Fibroblast of the conjunctiva (primary cell): ENCODE results near the gene SRP68.
A peak's percentile ranks its signal among the peaks of the same experiment; 100 is the strongest.

Experiments used
- DNase-seq: peaks from one replicate; pipeline ENCODE4 v3.0.0-alpha.2; 2010; ENCODE audit warnings: low read depth

Gene SRP68

GRCh38 chr17:76072148-76072858, at the start of gene SRP68:
Gene SRP68 (minus strand): TSS chr17:76072517. CDS start chr17:76072491, 26 bp downstream.
- peak; percentile 84 for DNase-seq

DNA sequence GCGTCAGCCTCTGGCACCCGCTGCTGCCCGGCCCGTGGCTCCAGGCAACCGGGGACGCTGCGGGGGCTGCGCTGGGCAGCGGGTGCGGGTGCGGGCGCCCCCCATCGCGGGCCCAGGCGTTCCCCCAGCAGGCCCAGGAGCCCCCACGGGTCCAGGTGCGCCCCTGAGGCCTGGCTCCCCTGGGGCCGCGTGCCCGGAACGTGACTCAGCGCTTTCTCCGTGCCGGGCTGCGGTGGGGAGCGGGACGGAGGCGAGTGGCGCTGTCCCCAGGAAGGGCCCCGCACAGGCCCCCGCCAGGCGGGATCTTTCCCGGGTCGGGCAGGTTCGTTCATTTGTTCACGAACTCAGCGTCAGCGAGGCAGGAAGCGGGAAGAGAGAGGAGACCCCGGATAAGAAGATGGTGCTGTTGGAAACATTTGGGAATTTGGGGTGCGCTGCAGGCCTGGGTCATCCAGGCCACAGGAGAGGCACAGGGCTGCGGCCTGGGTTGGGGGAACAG, 49.7 kb upstream of the SRP68 start:
- no peak for DNase-seq

GRCh38 chr17:76120658-76121008, 48.3 kb upstream of the SRP68 start:
- no peak for DNase-seq

DNA sequence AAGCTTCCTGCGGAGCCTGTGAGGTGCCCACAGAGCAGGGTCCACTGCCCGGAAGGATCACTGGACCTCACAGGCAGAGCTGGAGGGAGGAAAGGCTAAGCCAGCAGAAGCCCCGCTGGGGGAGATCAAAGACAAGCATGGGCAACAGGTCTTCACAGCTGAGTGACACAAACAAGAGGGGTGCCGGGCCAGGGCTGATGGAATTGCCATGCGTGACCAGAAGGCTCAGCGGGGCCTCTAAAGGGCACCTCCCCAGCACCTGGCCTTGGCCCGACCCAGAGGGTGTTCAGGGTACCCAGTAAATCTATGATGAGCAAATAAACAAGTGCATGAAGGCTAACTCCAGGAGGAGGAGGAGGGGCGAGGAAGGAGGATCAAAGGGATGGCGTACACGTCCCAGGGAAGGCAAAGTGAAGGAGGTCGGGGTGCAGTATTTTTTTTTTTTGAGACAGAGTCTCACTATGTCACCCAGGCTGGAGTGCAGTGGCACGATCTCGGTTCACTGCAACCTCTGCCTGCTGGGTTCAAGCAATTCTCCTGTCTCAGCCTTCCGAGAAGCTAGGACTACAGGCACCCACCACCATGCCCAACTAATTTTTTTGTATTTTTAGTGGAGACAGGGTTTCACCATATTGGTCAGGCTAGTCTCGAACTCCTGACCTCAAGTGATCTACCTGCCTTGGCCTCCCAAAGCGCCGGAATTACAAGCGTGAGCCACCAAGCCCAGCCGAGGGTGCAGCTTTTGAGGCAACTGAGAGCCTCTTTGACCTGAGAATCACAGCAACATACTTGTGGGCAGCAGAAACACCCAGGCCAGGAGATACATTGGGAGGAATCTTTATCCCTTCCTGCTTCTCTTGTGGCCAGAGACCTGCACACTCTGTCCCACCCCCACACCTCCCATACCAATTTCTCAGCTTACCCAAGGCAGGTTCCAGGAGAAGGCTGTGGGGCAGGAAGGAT, 47.4 kb upstream of the SRP68 start:
- DNase-seq, result no peak

DNA sequence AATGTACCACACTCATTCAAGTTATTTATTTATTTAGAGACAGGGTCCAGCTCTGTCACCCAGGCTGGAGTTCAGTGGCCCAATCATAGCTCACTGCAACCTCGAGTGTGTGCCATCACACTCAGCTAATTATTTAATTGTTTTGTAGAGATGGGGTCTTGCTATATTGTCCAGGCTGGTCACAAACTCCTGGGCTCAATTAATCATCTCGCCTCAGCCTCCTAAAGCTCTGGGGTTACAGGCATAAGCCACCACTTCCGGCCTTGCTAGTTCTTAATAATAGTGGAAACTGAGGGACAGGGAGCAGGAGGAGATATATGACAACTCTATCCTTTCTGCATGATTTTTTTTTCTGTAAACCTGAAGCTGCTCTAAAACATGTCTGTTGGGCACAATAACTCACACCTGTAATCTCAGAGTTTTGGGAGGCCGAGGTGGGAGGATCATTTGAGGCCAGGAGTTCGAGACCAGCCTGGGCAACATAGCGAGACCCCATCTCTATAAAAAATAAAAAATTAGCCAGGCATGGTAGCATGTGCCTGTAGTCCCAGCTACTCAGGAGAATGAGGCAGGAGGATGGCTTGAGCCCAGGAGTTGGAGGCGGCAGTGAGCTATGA, 42.9 kb upstream of the SRP68 start:
- DNase-seq, result no peak

- no peak for DNase-seq
These were observed 39.6 kb upstream of the SRP68 start for GRCh38 chr17:76111956-76112355.

GRCh38 chr17:76107509-76107908, 35.2 kb upstream of the SRP68 start:
- DNase-seq, result no peak

DNA sequence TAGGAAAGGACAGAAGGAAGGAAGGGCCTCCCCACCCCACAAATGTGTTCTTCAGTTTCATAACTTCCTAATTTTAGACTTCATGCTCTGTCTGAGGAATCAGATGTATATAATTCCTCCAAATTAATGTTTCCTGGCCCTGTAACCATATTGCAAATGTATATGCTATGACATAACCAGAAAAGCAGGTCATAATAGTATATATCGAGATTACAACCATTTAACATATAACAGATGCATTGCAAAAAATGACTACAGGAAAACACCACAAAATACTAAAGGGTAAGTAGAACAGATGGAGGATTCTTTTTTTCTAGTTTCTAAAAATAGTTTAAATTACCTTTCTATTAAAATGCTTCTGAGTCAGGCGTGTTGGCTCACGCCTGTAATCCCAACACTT, 34.4 kb upstream of the SRP68 start:
- no peak for DNase-seq

DNA sequence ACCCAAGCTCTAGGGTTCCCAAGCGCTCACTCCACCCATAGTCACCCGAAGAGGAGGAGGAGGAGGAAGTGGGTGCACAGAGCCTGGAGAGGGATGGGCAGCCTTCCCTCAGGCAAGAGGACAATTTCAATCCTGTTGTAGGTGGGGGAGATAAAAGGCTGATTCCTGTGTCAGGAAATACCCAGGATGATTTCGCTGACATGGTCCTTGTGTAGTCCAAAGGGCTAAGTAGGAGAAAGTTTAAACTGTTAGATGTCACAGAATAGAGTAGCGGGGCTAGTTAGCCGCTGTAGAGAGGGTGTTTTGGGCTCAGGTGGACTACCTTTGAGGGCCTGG, 32.5 kb upstream of the SRP68 start:
- DNase-seq, result no peak

DNA sequence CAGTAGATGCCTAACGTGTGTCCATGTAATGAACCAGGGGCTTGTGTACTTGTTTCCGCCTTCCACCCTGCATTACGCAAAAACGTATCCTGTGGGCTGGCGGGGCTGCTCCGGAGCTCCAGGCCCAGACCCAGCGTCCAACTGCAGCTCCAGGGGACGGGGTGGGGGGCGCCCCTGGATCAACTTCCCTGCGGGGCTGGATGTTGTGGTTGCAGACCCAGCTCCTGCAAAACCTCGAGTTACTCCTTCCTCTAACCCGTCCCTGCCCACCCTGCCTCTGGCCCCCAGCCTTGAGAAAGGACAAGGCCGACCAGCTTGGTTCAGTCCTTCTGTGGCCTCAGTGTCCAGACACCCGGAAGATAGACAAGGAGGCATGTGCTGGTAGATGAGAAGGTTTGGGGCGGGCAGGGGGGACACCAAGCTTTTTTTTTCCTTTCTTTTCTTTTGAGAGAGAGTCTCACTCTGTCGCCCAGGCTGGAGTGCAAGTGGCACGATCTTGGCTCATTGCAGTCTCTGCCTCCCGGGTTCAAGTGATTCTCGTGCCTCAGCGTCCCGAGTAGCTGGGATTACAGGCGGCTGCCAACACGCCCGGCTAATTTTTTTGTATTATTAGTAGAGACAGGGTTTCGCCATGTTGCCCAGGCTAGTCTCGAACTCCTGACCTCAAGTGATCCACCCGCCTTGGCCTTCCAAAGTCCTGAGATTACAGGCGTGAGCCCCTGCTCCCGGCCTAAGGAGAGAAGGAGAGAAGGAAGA, 32.0 kb upstream of the SRP68 start:
- DNase-seq, result no peak

DNA sequence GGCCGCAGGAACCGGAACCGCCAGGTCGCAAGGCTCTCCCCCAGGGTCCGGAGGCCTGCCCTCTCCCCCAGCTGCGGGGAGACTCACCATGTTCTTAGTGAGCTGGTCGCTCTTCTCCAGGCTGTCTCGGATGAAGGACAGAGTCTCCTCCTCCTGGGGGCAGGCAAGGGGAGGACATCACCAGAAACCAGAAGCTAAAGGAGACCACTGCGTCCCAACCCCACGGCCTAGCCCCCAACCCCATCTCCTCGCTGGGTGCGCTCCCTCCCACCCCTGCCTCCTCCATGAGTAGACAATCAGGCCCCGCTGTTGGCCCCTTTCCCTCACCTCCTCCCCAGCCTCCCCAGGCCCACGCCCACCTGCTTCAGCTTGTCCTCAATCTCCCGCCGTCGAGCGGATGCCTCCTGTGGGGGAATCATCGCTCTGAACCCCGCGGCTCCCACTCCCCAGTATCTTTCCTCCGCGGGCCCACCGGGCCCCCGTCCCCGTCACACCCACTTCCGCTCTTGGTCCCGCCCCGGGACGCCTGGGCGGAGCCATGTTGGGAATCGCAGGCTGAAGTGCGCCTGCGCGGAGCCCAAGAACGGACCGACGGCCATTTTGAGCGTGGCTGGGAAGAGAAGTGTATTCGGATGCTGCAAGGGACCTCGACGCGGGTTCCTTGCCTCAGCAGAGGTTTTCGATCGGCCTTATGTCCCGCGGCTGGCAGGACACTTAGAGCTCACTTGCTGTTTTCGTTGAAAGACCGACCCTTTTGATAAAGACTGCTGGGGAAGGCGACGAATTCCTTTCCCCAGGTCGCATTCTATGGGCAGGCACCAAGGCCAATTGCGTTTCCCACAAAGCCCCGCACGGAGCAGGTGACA, 31.2 kb upstream of the SRP68 start, which contains the start of gene EXOC7:
EXOC7 (minus strand) TSS at position 514 of the 866 bp plus-strand sequence; CDS start at position 419, 95 bp downstream.
- peak; percentile 82 for DNase-seq

- DNase-seq, result no peak
These were observed 30.6 kb upstream of the SRP68 start for GRCh38 chr17:76102944-76103273.

GRCh38 chr17:76097716-76098295, 25.5 kb upstream of the SRP68 start:
- no peak for DNase-seq

DNA sequence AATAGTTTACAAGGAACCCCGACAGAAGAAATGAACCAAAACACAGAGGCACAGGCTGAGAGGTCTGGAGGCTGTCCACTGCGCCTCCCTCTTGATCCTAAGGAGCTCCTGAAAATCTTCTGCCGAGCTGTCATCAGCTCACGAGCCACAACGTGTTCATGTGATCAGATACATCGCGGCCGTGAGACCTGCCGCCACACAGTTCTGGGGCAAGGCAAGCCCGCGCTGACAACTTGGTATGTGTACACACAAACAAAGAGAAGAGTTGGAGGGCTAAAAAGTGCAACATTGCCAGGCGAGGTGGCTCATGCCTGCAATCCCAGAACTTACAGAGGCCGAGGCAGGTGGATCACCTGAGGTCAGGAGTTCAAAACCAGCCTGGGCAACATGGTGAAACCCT, 23.6 kb upstream of the SRP68 start:
- no peak for DNase-seq

DNA sequence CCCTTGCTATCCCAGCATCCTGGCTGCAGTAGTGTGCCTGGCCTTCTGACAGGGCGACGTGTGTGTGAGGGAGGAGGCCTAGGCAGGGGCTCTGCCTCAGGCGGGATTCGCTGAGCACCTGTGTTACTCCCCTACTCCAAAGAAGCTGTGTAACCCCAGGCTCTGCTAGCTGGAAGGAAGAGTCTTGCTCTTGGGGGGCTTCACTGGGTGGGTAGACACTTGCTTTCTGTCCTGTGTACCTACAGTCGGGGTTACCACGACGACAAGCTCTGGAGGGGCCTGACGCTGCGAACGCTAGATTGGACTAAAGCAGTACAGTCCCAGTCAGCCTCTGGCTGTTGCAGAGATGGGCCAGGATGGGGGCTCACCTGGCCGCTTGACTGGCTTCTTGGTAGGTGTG, 21.7 kb upstream of the SRP68 start:
- no peak for DNase-seq

DNA sequence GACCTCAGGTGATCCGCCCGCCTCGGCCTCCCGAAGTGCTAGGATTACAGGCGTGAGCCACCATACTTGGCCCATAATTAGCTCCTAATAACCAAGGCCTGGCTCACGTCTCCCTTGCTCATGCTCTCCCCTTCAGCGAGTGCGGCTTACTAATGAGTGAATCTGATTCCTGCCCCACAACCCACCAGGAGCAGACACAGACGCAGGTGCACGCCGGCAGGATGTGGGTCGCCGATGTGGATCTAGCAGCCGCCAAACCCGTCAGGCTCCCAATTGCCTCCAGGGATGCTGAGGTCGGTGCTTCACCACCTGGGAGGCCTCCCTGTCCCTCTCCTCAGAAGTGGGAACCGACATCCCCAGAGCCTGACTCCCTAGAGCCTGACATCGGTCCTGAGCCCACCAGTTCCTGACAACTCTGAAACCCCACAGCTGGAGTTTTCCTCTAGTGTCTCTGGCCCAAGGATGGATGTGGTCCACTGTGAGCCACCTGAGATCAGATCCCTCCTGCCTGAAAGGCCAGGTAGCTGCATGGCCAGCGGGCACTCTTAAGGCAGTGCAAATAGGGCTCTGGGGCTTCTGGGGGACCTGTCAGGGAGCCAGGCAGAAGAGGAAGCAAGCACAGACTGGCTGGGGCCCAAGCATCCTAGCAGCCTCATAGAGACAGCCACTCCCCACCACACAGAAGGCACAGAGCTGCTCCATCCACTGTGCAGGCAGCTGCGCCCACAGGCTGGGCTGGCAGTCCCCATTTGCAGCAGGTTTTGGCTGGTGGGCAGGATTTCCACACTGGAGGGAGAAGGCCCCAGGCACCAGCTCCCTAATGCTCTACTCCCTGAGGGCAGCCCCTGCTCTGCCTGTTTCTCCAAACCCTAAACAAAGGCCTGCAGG, 20.5 kb upstream of the SRP68 start:
- no peak for DNase-seq

DNA sequence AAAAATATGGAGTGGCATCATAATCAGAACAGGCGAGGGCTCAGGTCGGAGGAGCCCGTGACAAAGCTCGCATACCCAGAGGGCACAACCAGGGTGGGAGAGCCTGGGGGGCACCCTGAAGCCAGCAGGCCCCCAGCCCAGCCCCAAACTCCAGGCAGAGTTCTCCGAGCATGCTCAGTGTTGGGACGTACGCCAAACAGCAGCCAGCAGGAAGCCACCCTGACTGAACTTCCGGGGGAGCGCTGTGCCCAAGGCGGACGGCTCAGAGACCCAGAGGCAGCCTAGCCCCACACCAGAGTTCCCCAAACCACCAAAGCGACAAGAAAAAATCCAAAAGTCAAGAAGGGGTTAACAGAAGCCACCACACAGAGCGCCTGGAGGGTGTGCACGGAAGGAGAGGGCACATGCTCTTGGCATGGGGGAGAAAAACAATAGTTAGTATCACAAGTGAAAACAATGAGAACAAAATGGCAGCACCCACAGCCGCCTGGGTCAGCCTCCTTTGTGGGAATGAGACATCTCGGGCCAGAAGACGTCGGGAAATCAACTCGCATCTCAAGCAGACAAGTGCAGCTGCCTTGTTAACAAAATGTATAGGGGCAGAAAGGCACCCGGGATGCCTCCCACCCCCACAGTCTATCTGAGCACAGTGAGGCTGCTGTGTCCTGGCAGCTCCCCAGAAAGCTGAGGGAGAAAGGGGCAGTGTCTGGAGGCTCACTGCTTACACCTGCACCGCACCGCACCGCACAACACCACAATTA, 19.4 kb upstream of the SRP68 start:
- DNase-seq, result no peak

- no peak for DNase-seq
These were observed 18.3 kb upstream of the SRP68 start for GRCh38 chr17:76090517-76091129.
